DND-41 (cell line): ENCODE measurements around the gene COPS9.

Experiments used
- ATAC-seq: fragments of 200-7000 bp; cut with Tn5 transposase; 3 replicates; pipeline ENCODE4 v1.9.1; 2021; ENCODE audit warnings: low read depth; ENCODE audit not compliant: insufficient read depth
- DNase-seq: peaks from one replicate; pipeline ENCODE4 v3.0.0-alpha.2; 2020
- H2AFZ ChIP-seq: 2 replicates; pipeline ENCODE4 v1.6.0; 2012; ENCODE audit warnings: low read depth, low read length
- H3K27ac ChIP-seq: 2 replicates; pipeline ENCODE4 v1.5.1; 2012; ENCODE audit warnings: low read length, inconsistent platforms
- H3K27me3 ChIP-seq: fragments of 200-600 bp; sonication (generic); 2 replicates; pipeline ENCODE4 v1.6.0; 2012; ENCODE audit warnings: low read length, mild to moderate bottlenecking, inconsistent platforms; ENCODE audit not compliant: insufficient read depth, poor library complexity
- H3K36me3 ChIP-seq: 2 replicates; pipeline ENCODE4 v1.5.1; 2012; ENCODE audit warnings: low read length, inconsistent platforms; ENCODE audit not compliant: insufficient read depth
- H3K4me1 ChIP-seq: 2 replicates; pipeline ENCODE4 v1.5.1; 2012; ENCODE audit warnings: mild to moderate bottlenecking, low read length; ENCODE audit not compliant: insufficient read depth
- H3K4me2 ChIP-seq: 2 replicates; pipeline ENCODE4 v1.6.0; 2012; ENCODE audit warnings: mild to moderate bottlenecking, moderate library complexity, low read length, inconsistent platforms; ENCODE audit not compliant: insufficient read depth
- H3K4me3 ChIP-seq, 2 experiments: fragments of 200-600 bp in 1 of 2; shearing (Covaris generic) in 1 of 2; 2 replicates each; pipeline ENCODE4 v1.5.1; 2012 to 2016; ENCODE audit warnings: inconsistent platforms in 2 of 2, low read length in 2 of 2, mild to moderate bottlenecking in 2 of 2, low read depth in 1 of 2, moderate library complexity in 1 of 2
- H3K79me2 ChIP-seq: 2 replicates; pipeline ENCODE4 v1.6.0; 2012; ENCODE audit warnings: low read length, inconsistent platforms; ENCODE audit not compliant: insufficient read depth
- H3K9ac ChIP-seq: 2 replicates; pipeline ENCODE4 v1.6.0; 2012; ENCODE audit warnings: low read depth, mild to moderate bottlenecking, inconsistent platforms, low read length, moderate library complexity
- H3K9me3 ChIP-seq: 2 replicates; pipeline ENCODE4 v1.5.1; 2012; ENCODE audit warnings: low read length, moderate library complexity, mild to moderate bottlenecking, inconsistent platforms; ENCODE audit not compliant: insufficient read depth, severe bottlenecking
- H4K20me1 ChIP-seq: 2 replicates; pipeline ENCODE4 v1.6.0; 2012; ENCODE audit warnings: low read length; ENCODE audit not compliant: insufficient read depth
- CTCF ChIP-seq: IDR thresholded peaks from 2 replicates; pipeline ENCODE4 v1.5.1; 2012; ENCODE audit warnings: borderline replicate concordance, low read length, moderate library complexity, mild to moderate bottlenecking; ENCODE audit not compliant: poor library complexity, severe bottlenecking; ENCODE audit errors: extremely low read depth
- EZH2 ChIP-seq: IDR thresholded peaks from 3 replicates; pipeline ENCODE4 v1.6.1; 2012; ENCODE audit warnings: borderline replicate concordance, low read depth, mild to moderate bottlenecking, moderate library complexity, low read length, inconsistent platforms; ENCODE audit not compliant: severe bottlenecking

Gene COPS9

GRCh38 chr2:240103136-240103535 is 33.0 kb downstream of the COPS9 start:
- ATAC-seq (no peak), DNase-seq (no peak)
- H2AFZ ChIP-seq: no peak overlapping the region
- H3K9ac ChIP-seq: no peak overlapping the region
- no peak overlapping the region for H3K4me3 ChIP-seq
- no peaks in the 10 kb centered on the region for H3K9me3 ChIP-seq
- no peak overlapping the region for H3K27ac ChIP-seq
- H3K36me3 ChIP-seq: no peaks in the 10 kb centered on the region
- H3K4me2 ChIP-seq: no peak overlapping the region
- H4K20me1 ChIP-seq: no peaks in the 10 kb centered on the region
- peaks cover 16% of the 10 kb centered on the region for H3K27me3 ChIP-seq
- no peaks in the 10 kb centered on the region for H3K79me2 ChIP-seq
- no peak for TF ChIP-seq EZH2
- TF ChIP-seq CTCF: no peak
- no peaks in the 10 kb centered on the region for H3K4me1 ChIP-seq

GRCh38 chr2:240098349-240098748 is 37.8 kb downstream of the COPS9 start:
- ATAC-seq: no peak
- Histone ChIP-seq H4K20me1 (no peaks in the 10 kb centered on the region), H3K27me3 (peaks cover 20% of the 10 kb centered on the region), H2AFZ (no peak overlapping the region), H3K9me3 (no peaks in the 10 kb centered on the region), H3K4me1 (no peaks in the 10 kb centered on the region), H3K4me3 (no peak overlapping the region), H3K4me2 (no peak overlapping the region), H3K36me3 (no peaks in the 10 kb centered on the region), H3K9ac (no peak overlapping the region), H3K79me2 (no peaks in the 10 kb centered on the region), H3K27ac (no peak overlapping the region)
- TF ChIP-seq EZH2: no peak
- no peak for TF ChIP-seq CTCF
- DNase-seq: no peak

GRCh38 chr2:240095556-240096523 is 40.3 kb downstream of the COPS9 start:
- TF ChIP-seq EZH2 (no peak), CTCF (no peak)
- DNase-seq: no peak
- H2AFZ ChIP-seq: no peak overlapping the region
- H3K4me2 ChIP-seq: no peak overlapping the region
- no peak overlapping the region for H3K27ac ChIP-seq
- no peaks in the 10 kb centered on the region for H3K79me2 ChIP-seq
- peaks cover 11% of the 10 kb centered on the region for H3K27me3 ChIP-seq
- no peak for ATAC-seq
- no peaks in the 10 kb centered on the region for H3K9me3 ChIP-seq
- H3K36me3 ChIP-seq: no peaks in the 10 kb centered on the region
- no peak overlapping the region for H3K4me3 ChIP-seq
- H3K9ac ChIP-seq: no peak overlapping the region
- no peaks in the 10 kb centered on the region for H3K4me1 ChIP-seq
- H4K20me1 ChIP-seq: no peaks in the 10 kb centered on the region
